ENCODE measurements around the gene ISY1.

DNA sequence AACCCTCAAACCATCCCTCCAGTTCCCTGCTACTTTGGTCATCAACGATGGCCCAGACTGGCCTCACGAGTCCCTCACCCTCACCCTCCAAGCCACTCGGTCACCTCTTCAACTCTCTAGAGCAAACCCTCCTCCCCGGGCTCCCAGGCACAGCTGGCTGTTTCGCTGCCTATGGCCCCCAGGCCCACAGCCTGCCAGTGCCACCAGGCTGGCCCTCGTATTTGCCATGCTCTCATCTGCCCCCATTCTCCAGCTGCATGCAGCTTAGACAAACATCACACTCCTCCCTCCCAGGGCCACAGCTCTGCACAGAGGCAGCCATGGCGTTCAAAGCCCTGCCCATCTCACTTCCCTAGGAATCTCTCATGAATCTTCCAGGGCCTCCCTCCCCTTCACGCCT, 53.1 kb downstream of the ISY1 start:
- TF ChIP-seq ZNF274 (IDR thresholded peaks at IDR 0.05; ENCODE audit: low read depth, low read length) (no peak), YY1 (IDR thresholded peaks at IDR 0.05; ENCODE audit: insufficient read depth, insufficient read length) (no peak), SUZ12 (IDR thresholded peaks at IDR 0.05; ENCODE audit: extremely low read depth, insufficient read depth, insufficient read length) (no peak)
